Measurements from ENCODE around the gene ABCA7.
"Not testable (repeated sequence)": the region's sequence is repeated elsewhere in the genome, so short reads cannot be mapped to it uniquely, and the experiment has no call there.

ABCA7 gene

DNA sequence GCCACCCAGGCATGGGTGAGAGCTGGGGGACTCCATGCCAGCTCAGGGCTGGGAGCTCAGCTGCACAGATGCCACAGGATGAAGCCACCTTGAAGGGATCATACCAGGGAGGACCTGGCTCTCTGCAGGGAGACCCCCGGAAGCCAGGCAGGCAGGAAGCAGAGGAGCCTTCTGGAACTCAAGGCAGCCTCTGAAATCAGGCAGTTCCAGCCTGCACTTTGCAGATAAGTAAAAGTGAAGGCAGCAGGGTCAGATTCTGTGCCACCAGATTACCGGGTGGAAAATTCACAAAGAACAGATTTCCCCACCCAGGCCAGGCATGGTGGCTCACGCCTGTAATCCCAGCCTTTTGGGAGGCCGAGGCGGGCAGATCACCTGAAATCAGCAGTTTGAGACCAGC lies 21.5 kb upstream of the ABCA7 start:
- no peak for DNase-seq

DNA sequence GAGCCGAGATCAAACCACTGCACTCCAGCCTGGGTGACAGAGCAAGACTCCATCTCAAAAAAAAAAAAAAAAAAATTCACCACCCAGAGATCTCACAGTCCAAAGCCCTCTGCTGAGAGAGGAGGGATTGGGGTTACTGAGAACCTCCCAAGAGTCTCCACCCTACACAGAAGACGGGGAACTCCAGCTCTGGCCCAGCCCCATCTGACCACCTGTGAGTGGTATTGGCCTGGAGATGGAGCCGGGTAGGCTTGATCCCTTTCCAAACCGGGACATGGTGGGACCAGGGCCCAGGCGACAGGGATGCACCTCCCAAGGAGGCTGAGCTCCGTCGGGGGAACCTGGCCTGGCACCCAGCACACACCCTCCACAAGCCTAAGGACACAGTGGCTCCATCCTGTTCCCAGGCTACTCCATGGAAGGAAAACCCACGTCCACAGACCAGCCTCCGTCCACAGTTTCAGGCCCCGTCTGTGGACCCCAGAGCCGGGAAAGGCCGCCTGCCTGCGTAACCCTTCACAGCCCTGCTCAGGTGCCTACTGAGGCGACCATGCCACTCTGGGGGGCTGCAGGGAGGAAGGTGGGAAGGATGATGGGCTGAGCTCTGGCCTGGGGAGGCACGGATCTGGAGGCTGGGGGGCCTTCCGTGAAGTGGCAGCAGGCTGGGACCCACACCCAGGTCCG lies 20.8 kb upstream of the ABCA7 start:
- DNase-seq = no peak

DNA sequence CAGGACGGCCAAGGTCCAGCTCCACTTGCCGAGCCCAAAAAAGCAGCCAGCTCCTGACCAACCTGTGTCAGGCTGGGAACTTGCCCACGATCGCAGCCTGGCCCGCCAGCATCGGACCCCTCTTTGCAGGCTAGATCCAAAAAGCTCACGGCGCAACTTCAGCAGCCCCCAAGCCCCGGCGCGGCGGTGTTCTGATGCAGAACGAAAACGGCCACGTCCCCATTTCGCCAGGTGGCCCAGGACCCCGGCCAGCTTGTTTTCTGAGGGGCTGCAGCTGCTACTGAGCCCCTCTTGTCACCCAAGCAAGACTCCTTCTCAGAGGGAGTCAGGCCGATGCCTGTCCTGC lies 20.3 kb upstream of the ABCA7 start:
- no peak for DNase-seq

DNA sequence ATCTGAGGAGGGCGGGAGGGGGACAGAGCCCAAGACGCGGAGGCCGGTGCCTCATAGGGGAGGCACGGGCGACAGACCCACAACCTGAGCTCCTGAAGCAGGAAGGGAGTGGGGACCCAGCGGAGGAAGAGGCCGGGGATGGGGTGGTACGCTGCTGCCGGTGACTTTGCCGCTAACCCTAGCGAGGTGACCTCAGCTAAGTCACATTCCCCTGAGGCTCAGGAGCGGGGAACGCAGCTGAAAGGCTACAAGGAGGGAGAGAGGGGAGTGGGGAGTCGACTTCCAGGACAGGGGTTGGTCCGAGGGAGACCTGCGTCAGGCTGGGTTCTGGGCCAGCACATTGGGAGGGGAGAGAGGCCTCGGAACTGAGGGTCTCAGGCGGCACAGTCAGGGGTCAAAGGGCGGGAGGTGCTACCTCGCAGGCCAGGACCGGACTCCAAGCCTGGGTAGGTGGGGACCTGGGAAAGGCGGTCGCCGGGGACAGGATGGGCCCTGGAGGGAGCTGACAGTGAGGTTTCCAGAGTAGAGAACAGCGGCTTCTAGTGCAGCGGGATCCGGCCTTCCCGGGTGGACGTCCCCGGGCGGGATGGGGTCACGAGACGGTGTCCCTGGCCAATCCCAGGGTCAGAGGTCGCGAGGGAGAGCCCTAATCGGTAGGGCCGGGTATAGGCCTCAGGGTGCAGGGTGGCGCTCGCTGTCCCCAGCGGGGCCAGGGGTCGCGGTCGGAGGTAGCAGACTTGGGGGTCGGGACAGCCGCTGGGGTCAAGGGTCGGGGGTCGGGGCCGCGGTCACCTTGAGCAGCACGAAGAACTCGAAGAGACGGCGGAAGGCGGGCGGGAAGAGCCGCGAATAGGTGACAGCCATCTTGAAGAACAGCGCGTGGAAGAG lies 19.7 kb upstream of the ABCA7 start:
- DNase-seq = no peak

DNA sequence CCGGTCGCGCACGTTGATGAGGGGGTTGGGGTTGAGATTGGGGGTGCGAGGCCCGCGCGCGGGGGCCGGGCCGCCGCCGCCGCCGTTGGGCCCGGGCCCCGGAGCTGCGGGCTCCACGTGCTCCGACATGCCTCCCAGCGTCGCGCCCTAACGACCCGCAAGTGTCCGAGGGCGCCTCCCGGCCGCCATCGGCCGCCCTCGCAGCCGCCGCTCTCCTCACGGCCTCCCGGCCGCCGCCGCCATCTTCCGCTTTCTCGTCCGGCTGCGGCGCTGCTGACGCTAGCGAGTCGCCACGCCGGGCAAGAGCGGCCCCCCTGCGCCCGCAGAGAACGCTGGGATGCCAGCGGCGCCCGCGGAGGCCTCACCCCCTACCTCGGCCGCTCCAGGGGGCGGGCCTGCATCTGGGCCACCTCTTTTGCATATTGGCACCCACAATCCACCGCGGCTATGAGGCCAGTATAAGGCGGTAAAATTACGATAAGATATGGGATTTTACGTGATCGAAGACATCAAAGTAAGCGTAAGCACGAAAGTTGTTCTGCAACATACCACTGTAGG lies 19.0 kb upstream of the ABCA7 start, which contains the start of gene TMEM259:
Gene TMEM259, minus strand, starts transcription at position 256 of the 558 bp plus-strand sequence. Its CDS starts 127 bp downstream, at position 129.
- DNase-seq = peak; percentile 97

DNA sequence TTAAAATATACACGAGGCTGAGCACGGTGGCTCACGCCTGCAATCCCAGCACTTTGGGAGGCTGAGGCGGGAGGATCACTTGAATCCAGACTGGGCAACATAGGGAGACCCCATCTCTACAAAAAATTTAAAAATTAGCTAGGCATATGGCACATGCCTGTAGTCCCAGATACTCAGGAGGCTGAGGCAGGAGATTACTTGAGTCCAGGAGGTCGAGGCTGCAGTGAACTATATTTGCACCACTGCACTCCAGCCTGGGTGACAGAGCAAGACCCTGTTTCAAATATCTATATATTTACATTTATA lies 16.1 kb upstream of the ABCA7 start:
- DNase-seq = not testable (repeated sequence)

DNA sequence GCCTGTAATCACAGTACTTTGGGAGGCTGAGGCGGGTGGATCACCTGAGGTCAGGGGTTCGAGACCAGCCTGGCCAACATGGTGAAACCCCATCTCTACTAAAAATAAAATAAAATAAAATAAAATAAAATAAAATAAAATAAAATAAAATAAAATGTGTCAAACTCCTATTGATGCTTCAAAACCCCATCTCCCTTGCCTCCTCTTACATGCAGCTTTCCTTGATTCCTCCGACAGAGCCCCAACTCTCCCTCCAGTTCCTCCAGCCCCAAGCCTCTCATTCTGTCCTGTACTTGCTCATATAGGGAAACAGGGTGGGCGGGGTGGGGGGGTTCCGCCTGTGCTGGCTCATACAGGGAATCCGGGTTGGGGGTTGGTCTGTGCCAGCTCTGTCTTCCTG lies 14.8 kb upstream of the ABCA7 start:
- not testable (repeated sequence) for DNase-seq

DNA sequence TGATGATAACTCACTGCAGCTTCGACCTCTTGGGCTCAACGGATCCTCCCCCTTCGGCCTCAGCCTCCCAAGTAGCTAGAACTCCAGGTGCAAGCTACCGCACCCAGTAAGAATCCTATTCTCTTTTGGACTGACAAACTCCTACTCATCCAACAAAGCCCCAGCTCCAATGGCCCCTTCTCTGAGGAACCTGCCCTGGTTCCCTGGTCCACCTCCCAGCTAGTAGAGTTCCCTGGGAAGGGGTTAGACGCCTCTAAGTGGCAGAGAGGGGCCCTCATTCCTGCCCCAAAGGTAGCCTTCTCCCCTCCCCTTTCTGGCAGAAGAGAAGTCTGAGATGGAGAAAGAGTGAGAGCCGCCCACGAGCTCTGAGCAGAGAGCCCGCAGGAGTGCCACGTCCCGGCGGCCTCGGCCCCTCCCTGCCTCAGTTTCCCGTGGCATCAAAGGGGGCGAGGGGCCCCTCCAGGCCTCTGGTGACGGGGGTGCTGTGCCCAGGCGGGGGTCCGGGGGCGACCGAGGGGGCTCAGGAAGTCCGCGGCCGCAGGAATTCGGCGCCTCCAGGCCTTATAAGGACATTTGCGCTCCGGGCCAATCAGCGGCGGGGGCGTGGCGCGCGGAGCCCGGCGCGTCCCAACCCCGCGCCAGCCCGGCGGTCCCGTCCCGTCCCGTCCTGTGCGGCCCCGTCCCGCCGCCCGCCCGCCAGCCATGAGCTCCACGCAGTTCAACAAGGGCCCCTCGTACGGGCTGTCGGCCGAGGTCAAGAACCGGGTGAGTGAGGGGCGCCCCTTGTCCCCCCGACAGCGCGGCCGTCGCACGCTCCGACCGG lies 13.7 kb upstream of the ABCA7 start, which contains the start of gene CNN2:
Gene CNN2, plus strand, starts transcription at position 649 of the 823 bp plus-strand sequence. Its CDS starts 54 bp downstream, at position 703.
- DNase-seq = no peak

DNA sequence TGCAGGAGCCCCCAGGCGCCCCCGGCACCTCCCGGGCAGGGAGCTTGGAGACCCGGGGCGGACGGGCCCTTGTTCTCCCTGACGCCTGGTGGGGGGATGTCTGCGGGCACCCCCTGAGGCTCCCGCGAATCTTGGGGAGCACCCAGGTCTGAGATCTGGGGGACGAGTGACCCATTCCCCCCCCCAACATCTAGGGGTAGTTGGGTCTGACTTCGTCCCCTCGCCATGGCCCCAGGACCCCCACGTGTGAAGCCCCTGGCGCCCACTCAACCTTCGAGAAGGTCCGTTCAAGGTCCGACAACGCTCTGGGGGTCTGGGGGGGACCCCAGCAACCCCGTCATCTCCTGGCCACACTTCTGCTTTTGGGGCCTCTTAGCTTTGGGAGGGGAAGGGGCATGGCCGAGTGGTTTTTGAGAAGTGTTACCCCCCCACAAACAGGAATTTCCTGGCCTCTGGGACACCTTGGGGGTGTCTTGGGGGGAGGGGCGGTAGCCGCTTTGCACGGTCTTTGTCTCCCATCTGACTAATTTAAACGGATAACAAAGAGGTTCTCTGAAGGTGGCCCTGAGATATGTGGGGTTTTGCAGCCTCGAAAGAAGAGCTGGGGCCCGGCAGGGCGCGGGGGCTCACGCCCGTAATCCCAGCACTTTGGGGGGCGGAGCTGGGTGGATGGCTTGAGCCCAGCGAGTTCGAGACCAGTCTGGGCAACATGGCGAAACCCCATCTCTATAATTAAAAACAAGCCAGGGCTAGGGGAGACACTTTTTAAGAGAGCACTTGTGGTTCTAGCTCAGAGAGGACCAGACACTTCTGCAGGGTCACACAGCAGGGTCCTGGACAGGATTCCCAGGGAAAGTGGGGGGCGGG lies 12.9 kb upstream of the ABCA7 start:
- no peak for DNase-seq

DNA sequence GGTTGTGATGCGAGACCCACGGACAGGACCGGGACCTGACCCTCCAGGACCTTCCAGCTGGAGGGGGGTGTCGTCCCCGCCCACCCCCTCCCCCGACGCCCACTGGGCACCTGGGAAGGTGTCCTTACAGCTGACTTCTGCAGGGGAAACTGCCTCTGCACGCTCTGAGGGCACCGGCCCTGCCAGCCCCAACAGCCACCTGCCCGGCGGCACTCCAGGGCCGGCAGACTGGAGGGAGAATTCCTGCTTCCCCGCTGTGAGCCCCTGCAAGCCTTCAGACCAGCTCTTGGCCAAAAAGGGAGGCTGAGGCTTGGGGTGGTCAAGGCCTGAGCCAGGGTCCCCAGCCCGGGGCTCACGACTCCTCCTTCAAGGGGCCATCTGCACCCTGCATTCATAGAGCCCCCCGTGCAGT lies 12.3 kb upstream of the ABCA7 start:
- no peak for DNase-seq

DNA sequence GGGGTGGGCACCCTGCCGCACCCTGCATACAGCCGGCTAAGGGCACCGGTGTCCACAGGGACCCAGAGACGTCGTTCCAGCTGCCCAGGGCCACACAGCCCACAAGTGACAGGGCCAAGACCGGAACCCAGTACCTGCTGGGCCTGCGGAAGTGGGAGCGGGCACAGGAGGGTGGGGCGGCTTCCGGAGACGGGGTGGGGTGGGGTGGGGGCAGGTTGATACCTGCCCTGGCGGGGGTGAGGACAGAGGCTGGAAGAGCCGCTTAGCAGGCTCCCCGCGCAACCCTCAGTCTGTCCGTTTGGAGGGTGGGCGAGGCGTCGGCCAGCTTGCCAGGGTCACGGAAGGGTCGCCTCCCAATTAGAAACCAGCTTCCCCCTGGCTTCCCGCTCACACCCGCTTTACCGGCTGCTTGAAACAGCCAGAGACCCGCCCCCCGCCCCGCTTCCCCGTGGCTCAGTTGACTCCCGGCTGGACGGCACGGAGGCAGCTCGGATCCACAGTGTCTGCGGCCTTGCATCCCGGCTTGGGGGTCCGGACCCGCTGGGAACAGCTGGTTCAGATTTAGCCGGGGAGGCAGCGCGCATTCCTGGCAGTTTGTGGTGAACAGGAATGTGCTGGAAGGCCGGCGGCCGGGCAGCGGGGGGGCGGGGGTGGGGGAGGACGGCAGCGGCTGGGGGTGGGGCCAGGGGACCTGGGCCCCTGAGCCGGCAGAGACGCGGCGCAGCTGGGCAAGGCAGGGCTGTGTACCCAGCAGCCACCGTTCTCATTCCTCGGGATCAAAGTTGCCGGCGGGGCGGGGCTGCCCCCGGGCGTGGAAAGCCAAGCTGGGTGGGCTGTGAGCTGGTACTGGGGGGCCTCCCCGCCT lies 11.6 kb upstream of the ABCA7 start:
- DNase-seq = peak; percentile 46

DNA sequence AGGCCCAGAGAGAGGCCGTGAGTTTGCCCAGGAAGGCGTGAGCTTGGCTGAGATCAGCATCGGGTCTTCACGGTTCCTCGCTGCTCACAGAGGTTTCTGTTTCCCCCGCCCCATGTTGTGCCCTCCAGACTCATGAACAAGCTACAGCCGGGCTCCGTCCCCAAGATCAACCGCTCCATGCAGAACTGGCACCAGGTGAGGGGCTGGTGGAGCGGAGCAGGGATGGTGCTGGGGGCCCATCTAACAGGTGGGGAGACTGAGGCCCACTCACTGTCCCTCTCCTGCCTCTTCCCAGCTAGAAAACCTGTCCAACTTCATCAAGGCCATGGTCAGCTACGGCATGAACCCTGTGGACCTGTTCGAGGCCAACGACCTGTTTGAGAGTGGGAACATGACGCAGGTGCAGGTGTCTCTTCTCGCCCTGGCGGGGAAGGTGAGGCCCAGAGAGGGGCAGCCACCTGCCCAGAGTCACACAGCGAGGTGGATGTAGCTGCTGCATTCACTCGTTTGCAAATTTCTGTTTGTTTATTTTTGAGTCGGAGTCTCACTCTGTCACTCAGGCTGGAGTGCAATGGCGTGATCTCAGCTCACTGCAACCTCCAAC lies 7.5 kb upstream of the ABCA7 start:
- DNase-seq = no peak

DNA sequence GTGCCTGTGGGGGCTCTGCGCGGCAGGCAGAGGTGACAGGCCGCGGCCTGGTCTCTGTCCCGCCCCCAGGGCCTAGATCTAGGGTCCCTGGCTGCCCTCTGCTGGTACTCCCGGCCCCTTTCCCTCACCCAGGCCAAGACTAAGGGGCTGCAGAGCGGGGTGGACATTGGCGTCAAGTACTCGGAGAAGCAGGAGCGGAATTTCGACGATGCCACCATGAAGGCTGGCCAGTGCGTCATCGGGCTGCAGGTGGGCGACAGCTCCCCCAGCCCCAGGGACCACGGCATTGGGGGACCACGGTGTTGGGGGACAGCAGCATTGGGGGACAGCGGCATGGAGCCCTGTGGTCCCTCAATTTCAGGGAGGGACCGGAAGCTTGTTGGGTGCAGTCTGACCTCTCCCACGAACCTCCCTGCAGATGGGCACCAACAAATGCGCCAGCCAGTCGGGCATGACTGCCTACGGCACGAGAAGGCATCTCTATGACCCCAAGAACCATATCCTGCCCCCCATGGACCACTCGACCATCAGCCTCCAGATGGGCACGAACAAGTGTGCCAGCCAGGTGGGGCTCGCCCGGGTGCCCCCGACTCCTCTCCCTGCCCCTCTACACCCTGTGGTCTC lies 3.8 kb upstream of the ABCA7 start:
- no peak for DNase-seq

DNA sequence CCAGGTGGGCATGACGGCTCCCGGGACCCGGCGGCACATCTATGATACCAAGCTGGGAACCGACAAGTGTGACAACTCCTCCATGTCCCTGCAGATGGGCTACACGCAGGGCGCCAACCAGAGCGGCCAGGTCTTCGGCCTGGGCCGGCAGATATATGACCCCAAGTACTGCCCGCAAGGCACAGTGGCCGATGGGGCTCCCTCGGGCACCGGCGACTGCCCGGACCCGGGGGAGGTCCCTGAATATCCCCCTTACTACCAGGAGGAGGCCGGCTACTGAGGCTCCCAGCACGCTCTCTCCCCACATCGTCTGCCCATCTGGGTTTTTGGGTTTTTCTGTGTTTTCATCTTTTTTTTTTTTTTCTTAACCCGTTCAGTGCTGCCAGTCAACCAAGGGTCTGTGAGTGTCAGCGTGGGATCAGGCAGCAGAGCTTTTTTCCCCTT lies 2.3 kb upstream of the ABCA7 start:
- DNase-seq = no peak

DNA sequence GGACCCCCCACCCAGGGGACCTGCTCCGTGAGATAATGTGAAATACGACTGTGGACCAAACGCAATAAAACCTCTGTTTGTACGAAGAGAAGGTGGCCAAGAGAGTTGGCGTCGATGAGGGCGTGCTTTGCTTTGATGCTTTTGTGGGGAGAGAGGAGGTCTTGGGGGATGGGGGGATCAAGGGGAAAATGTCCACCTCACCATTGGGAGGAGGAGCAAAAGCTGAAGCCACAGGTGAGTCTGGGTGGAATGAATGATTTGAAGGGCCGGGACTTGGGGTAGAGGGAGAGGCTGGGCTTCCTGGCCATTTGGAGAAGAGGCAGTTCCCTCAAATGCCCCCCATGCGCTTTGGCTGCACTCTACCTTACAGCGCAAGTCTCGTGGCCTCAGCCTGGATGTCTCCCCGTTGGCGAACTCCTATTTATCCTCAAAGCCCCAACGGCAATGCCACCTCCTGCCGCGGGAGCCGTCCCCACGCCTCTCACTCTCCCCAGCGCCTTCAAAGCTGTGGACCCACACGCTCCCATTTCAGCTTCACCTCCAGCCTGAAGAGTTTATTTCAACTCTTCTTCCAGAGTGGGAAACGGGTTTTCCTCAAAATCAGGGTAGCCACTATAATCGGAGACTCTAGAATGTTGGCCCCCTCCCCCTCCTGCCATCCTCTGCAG lies 795 bp upstream of the ABCA7 start:
- DNase-seq = no peak

DNA sequence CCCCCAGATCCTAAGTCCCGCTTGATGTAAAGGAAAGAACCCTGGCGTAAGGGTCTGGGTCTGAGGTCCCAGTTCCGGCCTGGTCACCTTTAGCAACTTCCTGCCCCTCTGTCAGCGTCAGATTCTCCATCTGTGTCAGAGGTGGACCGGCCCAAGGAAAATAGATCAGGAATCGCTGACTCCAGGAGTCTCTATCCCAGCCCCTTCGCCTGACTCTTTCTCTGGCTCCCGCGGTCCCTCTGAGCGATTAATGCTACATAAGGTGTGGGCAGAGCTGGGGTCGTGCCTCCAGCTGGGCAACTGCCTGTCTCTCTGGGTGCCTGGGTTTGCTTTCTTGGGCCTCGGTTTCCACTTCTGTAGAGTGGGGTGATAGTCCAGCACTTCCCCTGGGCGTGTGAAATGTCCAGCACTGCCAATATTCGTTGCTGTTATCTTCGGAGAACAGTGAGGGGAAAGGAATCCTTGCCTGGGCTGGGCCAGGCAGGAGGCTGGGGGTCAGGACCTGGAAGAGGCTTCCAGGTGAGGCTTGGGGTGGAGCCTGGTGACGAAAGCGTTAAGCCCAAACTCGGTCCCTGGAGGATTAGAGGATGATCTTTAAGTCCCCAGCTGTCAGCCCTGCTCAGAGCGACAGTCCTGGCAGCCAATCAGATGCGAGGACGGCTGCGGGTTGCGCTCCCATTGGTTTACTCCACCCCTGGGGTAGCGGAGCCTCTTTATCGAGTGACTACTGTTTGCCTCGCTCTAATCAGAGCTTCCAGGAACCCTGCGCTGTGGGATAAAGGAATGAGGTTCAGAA lies 767 bp downstream of the ABCA7 start:
- peak; percentile 95 for DNase-seq

DNA sequence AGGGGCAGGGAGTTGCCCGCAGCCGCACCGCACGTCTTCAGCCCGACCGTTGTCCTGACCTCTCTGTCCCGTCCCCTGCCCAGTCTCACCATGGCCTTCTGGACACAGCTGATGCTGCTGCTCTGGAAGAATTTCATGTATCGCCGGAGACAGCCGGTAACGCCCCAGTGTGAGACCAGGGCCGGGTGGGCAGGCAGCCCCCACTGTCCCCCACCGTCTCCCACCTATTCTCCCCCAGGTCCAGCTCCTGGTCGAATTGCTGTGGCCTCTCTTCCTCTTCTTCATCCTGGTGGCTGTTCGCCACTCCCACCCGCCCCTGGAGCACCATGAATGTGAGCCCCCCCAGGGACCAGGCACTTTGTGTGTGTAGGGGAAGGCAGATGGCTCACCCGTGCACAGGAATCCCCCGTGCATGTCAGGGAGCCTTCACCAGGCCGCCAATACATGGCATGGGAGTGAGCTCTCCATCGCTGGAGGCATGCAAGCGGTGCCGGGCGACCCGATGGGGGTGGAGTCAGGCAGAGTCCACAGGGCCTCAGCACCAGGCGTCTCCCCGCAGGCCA lies 1.4 kb downstream of the ABCA7 start:
- DNase-seq = no peak

Data from NCI-H345 (cell line).